ENCODE results near the gene GALNT18. TPM values are rescaled to one million over a fixed set of nuclear protein-coding genes. Genes with fewer than 3 reads are reported as not detected.
A peak's percentile ranks its signal among the peaks of the same experiment; 100 is the strongest.

The GALNT18 gene
- polyA plus RNA-seq (ENCODE audit: insufficient read length in 12 of 12): 10 to 100 TPM in 5 of 12 donors, 1 to 10 TPM in 6, not detected in 1; 7.0 to 14.2 (median 10.0) TPM
- long read RNA-seq, donor 1, partial matches to known transcripts: 0 of 1 reads
- long read RNA-seq, donor 1, other reads (novel, unspliced or antisense): 0 of 1 reads
- long read RNA-seq, donor 2, transcript GALNT18-201 (11 exons, 2,504 nt): major isoform, 7 of 7 reads
- long read RNA-seq, donor 2, partial matches to known transcripts: 0 of 7 reads
- long read RNA-seq, donor 2, other reads (novel, unspliced or antisense): 0 of 7 reads
- long read RNA-seq, donor 3, partial matches to known transcripts: 0 of 1 reads
- long read RNA-seq, donor 3, other reads (novel, unspliced or antisense): 0 of 1 reads
- long read RNA-seq, donor 4: 0 reads
- long read RNA-seq, donor 5: 0 reads
- long read RNA-seq, donor 6: 0 reads
- long read RNA-seq, donor 7, partial matches to known transcripts: 0 of 2 reads
- long read RNA-seq, donor 7, other reads (novel, unspliced or antisense): 0 of 2 reads
- long read RNA-seq, donor 8, partial matches to known transcripts: 0 of 2 reads
- long read RNA-seq, donor 8, other reads (novel, unspliced or antisense): 0 of 2 reads
- long read RNA-seq, donor 9: 0 reads
- long read RNA-seq, donor 10, partial matches to known transcripts: 0 of 3 reads
- long read RNA-seq, donor 10, other reads (novel, unspliced or antisense): 0 of 3 reads
- long read RNA-seq, donor 11, partial matches to known transcripts: 0 of 3 reads
- long read RNA-seq, donor 11, other reads (novel, unspliced or antisense): 0 of 3 reads

DNA sequence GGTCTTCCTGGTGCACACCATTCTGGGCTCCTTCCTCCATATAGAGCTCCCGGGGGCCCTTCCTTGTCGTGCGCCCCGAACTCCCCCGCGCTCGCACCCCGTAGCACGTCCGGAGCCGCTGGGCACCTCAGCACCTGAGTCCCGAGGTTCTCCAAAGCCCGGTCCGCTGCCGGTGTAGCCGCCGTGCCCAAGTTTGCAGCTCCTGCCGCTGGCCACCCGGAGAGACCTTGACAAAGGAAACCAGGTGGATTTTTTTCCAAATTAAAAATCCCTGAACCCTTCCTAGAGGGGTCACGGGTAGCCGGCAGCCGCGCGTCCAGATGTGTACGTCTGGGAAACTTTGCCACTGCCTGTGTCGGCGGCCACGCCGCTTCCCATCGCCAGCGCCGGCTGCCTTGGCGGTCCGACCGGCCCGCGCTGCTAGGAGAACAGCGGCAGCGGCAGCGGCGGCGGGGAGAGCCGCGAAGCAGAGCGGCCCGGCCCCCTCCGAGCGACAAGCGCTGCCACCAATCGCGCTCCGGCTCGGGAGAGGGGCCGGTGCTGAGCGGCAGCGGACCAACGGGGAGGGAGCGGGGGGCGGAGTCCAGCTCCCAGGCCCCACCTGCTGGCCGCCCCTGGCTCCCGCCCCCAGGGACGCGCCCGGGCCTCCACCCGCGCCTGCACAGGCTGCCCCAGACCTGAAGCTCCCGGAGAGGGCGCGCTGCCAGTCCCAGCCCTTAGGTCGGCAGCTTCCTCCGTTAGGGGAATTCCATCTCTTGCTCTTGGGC lies at the start of gene GALNT18:
Gene GALNT18 (minus strand): TSS at position 433 of the 767 bp plus-strand sequence.
- peak; percentile 92 for DNase-seq

DNA sequence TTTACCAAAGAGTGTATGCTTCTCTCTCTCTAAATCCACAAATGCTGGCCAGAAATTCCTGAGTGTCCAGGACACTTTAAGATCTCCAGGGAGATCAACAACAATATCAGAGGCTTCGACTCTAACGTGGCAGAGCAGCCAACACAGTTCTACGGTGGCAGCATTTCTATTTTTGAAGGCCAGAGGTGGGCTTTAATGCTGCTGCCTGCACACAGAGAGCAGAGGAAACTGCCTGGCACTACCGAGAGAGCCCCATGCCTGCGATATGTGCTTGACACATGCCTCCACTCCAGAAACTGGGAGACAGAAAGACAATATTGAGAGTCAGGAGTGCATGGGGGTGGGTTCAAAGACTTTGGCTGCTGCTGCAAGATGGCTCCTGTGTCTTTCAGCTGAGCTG lies 48.8 kb upstream of the GALNT18 start:
- no peak for DNase-seq

GRCh38 chr11:11669233-11669846 lies 47.5 kb upstream of the GALNT18 start:
- no peak for DNase-seq

DNA sequence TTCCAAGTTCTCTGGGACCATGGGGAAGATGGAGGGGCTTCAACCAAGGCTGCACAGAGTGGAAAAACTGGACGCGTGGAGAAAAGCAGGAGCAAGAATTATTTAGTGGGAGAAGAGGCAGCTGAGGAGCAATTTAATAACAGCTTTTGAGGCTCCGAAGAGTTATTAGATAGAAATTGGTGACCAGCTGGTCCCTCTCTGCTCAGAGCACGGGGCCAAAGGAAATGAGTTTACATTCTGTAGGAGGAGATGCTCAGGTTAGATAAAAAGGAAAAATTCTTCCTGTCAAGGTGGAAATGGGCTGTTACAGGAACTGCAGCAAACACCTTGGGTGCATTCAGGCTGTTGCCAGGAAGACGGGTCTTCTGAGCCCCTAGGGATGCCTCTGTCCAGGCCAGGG lies 47.0 kb upstream of the GALNT18 start:
- no peak for DNase-seq

- no peak for DNase-seq
Observed at GRCh38 chr11:11668274-11668673, 46.5 kb upstream of the GALNT18 start.

GRCh38 chr11:11667056-11667455 lies 45.3 kb upstream of the GALNT18 start:
- DNase-seq: no peak

DNA sequence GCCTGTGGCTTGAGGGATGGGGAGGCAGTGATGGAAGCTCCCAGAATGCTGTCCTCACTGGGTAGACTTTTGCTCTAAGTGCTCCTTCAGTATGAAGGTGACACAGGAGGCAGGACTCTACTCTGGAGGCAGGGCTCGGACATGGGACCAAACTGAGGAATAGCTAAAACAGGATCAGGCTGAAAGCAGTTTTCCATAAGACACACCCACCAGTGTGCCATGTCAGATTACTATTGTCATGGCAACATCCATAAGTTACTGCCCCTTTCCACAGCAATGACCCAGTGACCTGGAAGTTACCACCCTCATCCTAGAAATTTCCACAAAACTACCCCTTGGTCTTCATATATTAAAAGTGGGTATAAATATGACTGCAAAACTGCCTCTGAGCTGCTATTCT lies 43.6 kb upstream of the GALNT18 start:
- DNase-seq: no peak

DNA sequence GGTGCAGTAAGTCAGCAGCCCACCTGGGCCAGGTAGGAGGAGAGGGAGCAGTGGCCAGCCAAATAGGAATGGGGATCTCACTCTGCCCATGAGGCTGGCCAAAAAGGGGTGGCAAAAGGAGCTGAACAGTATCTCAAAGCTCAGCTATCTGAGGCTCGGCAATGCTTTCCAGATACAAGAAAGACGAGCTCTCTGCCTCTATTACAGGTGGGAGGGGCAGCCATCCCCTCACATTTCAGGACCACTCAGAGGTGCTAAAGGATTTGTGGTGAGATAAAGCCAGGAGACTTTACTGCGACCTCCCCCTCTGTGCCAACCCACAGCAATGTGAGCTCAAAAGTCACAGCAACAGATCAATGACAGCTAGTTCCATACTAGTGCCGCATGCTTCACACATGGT lies 42.1 kb upstream of the GALNT18 start:
- no peak for DNase-seq

- DNase-seq: no peak
Observed at GRCh38 chr11:11662578-11662977, 40.8 kb upstream of the GALNT18 start.

- no peak for DNase-seq
Observed at GRCh38 chr11:11661326-11662040, 39.7 kb upstream of the GALNT18 start.

- DNase-seq: no peak
Observed at GRCh38 chr11:11660363-11660740, 38.5 kb upstream of the GALNT18 start.

- DNase-seq: no peak
Observed at GRCh38 chr11:11659567-11660362, 38.0 kb upstream of the GALNT18 start.

DNA sequence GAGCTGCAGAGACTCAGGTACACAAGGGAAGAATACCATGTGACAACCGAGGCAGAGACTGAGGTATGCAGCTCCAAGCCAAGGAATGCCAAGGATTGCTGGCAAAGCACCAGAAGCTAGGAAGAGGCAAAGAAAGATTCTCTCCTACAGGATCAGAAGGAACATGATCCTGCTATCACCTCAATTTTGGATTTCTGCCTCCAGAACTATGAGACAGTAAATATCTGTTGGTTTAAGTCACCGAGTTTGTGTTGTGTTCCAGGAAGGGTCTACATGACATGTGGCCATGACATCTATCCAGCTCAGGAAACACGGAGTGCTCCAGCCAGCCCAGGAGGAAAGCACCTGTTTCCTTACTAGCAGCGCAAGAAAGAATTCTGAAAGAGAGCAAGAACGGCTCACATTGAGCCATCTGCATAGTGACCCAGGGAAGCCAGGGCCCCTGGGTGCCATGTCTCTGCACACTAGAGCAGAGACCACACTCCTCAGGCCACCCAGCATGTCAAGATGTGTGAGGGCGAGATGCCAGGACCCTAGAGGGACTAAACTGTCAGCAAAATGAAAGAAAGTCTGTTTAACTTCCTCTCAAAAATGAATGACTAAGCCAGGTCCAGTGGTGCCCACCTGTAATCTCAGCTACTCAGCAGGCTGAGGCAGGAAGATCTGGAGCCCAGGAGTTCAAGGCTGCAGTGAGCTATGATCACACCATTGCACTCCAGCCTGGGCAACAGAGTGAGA lies 35.6 kb upstream of the GALNT18 start:
- DNase-seq: no peak

DNA sequence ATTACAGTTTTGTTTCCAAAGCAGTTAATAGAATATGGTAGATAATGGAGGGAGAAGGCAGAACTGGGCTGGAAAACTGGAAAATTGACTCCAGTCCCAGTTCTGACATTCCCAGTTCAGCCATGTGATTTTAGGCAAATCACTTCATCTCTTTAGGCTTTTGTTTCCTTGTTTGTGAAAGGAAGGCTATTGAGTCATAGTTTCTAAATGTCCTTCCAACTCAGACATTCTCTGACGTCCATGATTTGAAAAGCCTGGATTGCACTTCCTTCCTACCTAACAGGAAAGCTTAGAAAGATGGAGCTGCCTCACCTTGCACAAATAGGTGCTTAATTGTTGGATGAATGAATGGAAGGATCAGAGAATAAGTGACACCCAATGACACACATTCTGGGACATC lies 19.8 kb upstream of the GALNT18 start:
- DNase-seq: no peak

- DNase-seq: no peak
Observed at GRCh38 chr11:11640996-11641395, 19.2 kb upstream of the GALNT18 start.

DNA sequence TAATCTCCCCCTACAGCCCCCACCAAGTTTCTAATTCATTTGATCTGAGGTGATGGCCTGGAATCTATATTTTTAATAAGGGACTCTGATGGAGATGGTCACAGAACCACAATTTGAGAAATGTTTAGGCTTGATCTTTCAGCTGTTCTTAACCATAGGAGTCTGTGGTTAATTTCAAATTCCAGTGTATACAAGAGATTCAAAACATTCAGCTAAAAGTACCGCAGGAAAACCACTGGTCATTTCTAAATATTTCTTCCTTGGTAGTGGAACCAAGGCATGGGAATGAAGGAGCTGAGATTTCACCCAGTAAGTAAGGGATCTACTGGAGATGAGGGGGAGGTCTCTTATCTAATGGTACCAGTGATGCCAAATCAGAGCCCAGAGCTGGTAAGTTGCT lies 18.3 kb upstream of the GALNT18 start:
- no peak for DNase-seq

- no peak for DNase-seq
Observed at GRCh38 chr11:11636671-11637070, 14.9 kb upstream of the GALNT18 start.

DNA sequence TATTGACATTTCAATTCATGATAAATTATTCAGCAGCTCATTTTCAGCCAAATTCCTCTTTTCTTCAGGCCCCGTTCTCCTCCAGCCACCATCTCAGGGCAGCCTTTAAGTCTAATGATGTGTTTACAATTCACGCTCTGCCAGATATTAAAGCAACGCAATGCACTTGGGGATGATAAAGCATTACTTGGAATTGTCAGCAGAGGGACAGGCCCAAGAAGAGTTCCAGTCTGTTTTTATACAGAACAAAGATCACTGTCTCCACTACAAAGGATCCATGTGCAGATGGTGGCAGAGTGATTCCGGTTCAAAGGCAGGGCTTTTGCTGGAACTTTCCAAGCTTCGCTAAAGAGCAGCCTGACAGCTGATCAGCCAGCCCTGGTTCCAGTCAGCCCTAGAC lies 13.6 kb upstream of the GALNT18 start:
- no peak for DNase-seq

DNA sequence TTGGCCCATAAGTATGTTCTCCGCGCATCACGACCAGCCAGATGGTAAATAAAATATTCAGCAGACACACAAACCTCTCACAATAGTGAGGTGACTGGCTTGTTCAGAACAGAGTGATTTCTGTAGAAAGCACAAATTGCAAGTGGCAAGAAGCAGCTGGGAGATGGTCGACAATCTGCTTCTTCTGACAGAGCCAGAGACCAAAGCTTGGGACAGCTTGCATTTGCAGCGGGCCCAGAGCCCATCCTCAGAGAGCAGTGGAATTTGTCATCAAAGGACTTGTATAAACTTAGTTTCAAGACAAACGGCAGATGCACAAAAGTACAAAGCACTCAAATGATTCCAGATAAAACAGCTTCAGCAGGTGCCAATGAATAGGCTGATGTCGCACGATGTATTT lies 7.6 kb upstream of the GALNT18 start:
- DNase-seq: no peak

DNA sequence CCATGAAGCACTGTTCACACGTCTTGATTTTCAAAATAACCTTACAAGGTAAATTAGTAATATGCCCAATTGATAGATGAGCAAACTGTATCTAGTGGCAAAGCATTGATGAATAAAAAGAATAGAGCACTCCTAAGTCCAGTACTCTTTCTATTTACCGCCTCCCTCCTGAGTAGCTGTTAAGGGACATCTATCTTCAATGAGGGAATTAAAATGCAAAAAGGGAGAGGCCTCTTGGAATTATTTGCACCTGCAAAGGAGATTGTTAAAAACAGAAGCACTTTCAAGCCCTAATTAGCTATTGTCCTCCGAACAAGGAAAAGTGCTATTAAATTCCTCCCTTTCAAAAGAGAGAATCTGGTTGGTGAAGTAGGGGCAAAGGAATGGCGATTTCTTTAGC lies 6.8 kb upstream of the GALNT18 start:
- DNase-seq: no peak

All from muscle of arm (tissue), 14 donors.